ENCODE measurements around the gene PTGDR2. TPM values are rescaled to one million over a fixed set of nuclear protein-coding genes. Genes with fewer than 3 reads are reported as not detected.

The PTGDR2 gene
- total and polyA plus RNA-seq, 4 donors = 0.13 to 0.23 (median 0.17) TPM

- Histone ChIP-seq H3K27ac (ENCODE audit: low read depth in 1 of 2, low read length in 1 of 2) (no peak overlapping the region), H3K9ac (ENCODE audit: insufficient read depth in 1 of 2, low read length in 2 of 2) (no peak overlapping the region), H3K4me1 (ENCODE audit: control insufficient read depth in 5 of 5, insufficient read depth in 5 of 5, low read length in 5 of 5) (no peaks in the 10 kb centered on the region), H3K36me3 (ENCODE audit: control insufficient read depth in 4 of 4, insufficient read depth in 4 of 4, low read length in 4 of 4) (no peaks in the 10 kb centered on the region), H3K4me3 (no peak overlapping the region), H3K27me3 (ENCODE audit: control insufficient read depth in 3 of 3, insufficient read depth in 3 of 3, low read length in 2 of 3) (peaks cover 0 to 18% (median 3%) of the 10 kb centered on the region in 3 donors), H3K9me3 (ENCODE audit: control insufficient read depth in 4 of 4, insufficient read depth in 3 of 4, low read length in 3 of 4) (peaks cover 0 to 13% (median 5%) of the 10 kb centered on the region in 4 donors)
- DNase-seq (no peak), ATAC-seq (ENCODE audit: insufficient read depth, low FRiP score) (no peak)
- TF ChIP-seq CTCF (IDR thresholded peaks at IDR 0.05; ENCODE audit: control extremely low read depth, extremely low read depth) = no peak
- WGBS, 2 donors = 72 to 76% methylated on average over 4 of the region's 4 CpGs
Measured at GRCh38 chr11:60818057-60818456, 37.7 kb downstream of the PTGDR2 start.

- Histone ChIP-seq H3K9me3 (ENCODE audit: control insufficient read depth in 4 of 4, insufficient read depth in 3 of 4, low read length in 3 of 4) (peaks cover 0 to 13% (median 5%) of the 10 kb centered on the region in 4 donors), H3K36me3 (ENCODE audit: control insufficient read depth in 4 of 4, insufficient read depth in 4 of 4, low read length in 4 of 4) (no peaks in the 10 kb centered on the region), H3K9ac (ENCODE audit: insufficient read depth in 1 of 2, low read length in 2 of 2) (no peak overlapping the region), H3K4me3 (no peak overlapping the region), H3K27me3 (ENCODE audit: control insufficient read depth in 3 of 3, insufficient read depth in 3 of 3, low read length in 2 of 3) (peaks cover 0 to 18% (median 3%) of the 10 kb centered on the region in 3 donors), H3K4me1 (ENCODE audit: control insufficient read depth in 5 of 5, insufficient read depth in 5 of 5, low read length in 5 of 5) (peaks cover 0 to 1% (median 0%) of the 10 kb centered on the region in 5 donors), H3K27ac (ENCODE audit: low read depth in 1 of 2, low read length in 1 of 2) (no peak overlapping the region)
- DNase-seq = no peak
- no peak for ATAC-seq (ENCODE audit: insufficient read depth, low FRiP score)
- TF ChIP-seq CTCF (IDR thresholded peaks at IDR 0.05; ENCODE audit: control extremely low read depth, extremely low read depth) = no peak
- WGBS, 2 donors = 96 to 97% methylated on average over 2 of the region's 2 CpGs
Measured at GRCh38 chr11:60816590-60817157, 39.1 kb downstream of the PTGDR2 start.

- H3K4me3 ChIP-seq = no peak overlapping the region
- no peak overlapping the region for H3K9ac ChIP-seq (ENCODE audit: insufficient read depth in 1 of 2, low read length in 2 of 2)
- peaks cover 0 to 8% (median 0%) of the 10 kb centered on the region in 5 donors for H3K4me1 ChIP-seq (ENCODE audit: control insufficient read depth in 5 of 5, insufficient read depth in 5 of 5, low read length in 5 of 5)
- H3K27ac ChIP-seq (ENCODE audit: low read depth in 1 of 2, low read length in 1 of 2) = no peak overlapping the region
- WGBS, 2 donors = 84 to 87% methylated on average over 2 of the region's 2 CpGs
- no peak for TF ChIP-seq CTCF (IDR thresholded peaks at IDR 0.05; ENCODE audit: control extremely low read depth, extremely low read depth)
- ATAC-seq (ENCODE audit: insufficient read depth, low FRiP score) (no peak), DNase-seq (no peak)
- no peaks in the 10 kb centered on the region for H3K36me3 ChIP-seq (ENCODE audit: control insufficient read depth in 4 of 4, insufficient read depth in 4 of 4, low read length in 4 of 4)
- peaks cover 0 to 13% (median 5%) of the 10 kb centered on the region in 4 donors for H3K9me3 ChIP-seq (ENCODE audit: control insufficient read depth in 4 of 4, insufficient read depth in 3 of 4, low read length in 3 of 4)
- H3K27me3 ChIP-seq (ENCODE audit: control insufficient read depth in 3 of 3, insufficient read depth in 3 of 3, low read length in 2 of 3) = peaks cover 0 to 15% (median 0%) of the 10 kb centered on the region in 3 donors
Measured at GRCh38 chr11:60814112-60814511, 41.6 kb downstream of the PTGDR2 start.

- no peak for TF ChIP-seq CTCF (IDR thresholded peaks at IDR 0.05; ENCODE audit: control extremely low read depth, extremely low read depth)
- H3K27me3 ChIP-seq (ENCODE audit: control insufficient read depth in 3 of 3, insufficient read depth in 3 of 3, low read length in 2 of 3) = peaks cover 0 to 9% (median 0%) of the 10 kb centered on the region in 3 donors
- DNase-seq (no peak), ATAC-seq (ENCODE audit: insufficient read depth, low FRiP score) (no peak)
- no peak overlapping the region for H3K9ac ChIP-seq (ENCODE audit: insufficient read depth in 1 of 2, low read length in 2 of 2)
- H3K9me3 ChIP-seq (ENCODE audit: control insufficient read depth in 4 of 4, insufficient read depth in 3 of 4, low read length in 3 of 4) = peaks cover 0 to 13% (median 5%) of the 10 kb centered on the region in 4 donors
- WGBS, 2 donors = 85 to 100% methylated on average over 1 of the region's 1 CpG
- H3K4me3 ChIP-seq = no peak overlapping the region
- H3K36me3 ChIP-seq (ENCODE audit: control insufficient read depth in 4 of 4, insufficient read depth in 4 of 4, low read length in 4 of 4) = no peaks in the 10 kb centered on the region
- no peak overlapping the region for H3K27ac ChIP-seq (ENCODE audit: low read depth in 1 of 2, low read length in 1 of 2)
- H3K4me1 ChIP-seq (ENCODE audit: control insufficient read depth in 5 of 5, insufficient read depth in 5 of 5, low read length in 5 of 5) = peaks cover 0 to 8% (median 0%) of the 10 kb centered on the region in 5 donors
Measured at GRCh38 chr11:60813324-60813723, 42.4 kb downstream of the PTGDR2 start.
